ENCODE results near the gene KLF4.
A peak's percentile ranks its signal among the peaks of the same experiment; 100 is the strongest.

The KLF4 gene

DNA sequence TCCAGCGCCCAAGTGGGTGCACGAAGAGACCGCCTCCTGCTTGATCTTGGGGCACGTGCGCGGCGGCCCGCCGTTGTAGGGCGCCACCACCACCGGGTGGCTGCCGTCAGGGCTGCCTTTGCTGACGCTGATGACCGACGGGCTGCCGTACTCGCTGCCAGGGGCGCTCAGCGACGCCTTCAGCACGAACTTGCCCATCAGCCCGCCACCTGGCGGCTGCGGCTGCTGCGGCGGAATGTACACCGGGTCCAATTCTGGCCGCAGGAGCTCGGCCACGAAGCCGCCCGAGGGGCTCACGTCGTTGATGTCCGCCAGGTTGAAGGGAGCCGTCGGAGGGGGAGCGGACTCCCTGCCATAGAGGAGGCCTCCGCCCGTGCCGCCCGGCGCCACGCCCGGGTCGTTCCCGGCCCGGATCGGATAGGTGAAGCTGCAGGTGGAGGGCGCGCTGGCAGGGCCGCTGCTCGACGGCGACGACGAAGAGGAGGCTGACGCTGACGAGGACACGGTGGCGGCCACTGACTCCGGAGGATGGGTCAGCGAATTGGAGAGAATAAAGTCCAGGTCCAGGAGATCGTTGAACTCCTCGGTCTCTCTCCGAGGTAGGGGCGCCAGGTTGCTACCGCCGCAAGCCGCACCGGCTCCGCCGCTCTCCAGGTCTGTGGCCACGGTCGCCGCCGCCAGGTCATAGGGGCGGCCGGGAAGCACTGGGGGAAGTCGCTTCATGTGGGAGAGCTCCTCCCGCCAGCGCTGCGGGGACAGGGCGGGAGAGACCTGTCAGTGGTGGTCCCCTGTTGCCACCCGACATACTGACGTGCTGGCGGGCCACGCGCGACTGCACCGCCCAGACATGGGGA is 1.8 kb downstream of the KLF4 start:
- peak; percentile 57 for DNase-seq

- DNase-seq, result no peak
Observed at GRCh38 chr9:107486674-107487520, 2.7 kb downstream of the KLF4 start.

DNA sequence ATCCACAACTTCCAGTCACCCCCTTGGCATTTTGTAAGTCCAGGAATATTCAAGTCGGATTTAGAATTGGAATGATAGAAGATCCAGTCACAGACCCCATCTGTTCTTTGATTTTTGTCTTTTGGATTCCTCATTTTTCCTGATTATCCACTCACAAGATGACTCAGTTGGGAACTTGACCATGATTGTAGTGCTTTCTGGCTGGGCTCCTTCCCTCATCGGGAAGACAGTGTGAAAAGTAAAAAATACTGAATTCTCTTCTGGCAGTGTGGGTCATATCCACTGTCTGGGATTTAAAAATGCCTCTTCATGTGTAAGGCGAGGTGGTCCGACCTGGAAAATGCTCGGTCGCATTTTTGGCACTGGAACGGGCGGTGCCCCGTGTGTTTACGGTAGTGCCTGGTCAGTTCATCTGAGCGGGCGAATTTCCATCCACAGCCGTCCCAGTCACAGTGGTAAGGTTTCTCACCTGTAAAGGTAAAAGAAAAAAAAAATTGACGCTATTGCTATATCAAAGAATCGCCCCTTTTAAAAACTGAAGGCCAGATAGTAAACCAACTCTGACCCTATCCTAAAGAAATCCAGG is 4.0 kb downstream of the KLF4 start:
- no peak for DNase-seq

GRCh38 chr9:107484117-107484723 is 5.3 kb downstream of the KLF4 start:
- DNase-seq, result no peak

- no peak for DNase-seq
Observed at GRCh38 chr9:107483666-107484065, 5.9 kb downstream of the KLF4 start.

DNA sequence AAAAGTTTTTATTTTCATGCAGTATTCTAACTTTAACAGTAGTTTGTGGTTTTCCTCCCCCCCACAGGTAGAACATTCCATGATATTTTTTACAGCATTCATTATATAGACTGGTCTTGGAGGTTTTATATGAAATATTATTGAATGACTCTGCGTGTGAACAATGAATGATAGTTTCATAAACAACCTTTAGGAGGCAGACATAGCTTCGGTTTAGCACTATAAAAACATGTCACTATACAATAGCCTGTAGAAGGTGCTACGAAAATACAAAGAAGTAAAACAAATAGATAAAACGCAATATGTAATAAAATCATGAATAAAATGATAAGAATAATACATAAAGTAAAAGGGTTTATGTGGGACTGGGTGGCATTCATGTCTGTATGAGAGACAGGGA is 8.5 kb downstream of the KLF4 start:
- no peak for DNase-seq

GRCh38 chr9:107480386-107480789 is 9.2 kb downstream of the KLF4 start:
- no peak for DNase-seq

GRCh38 chr9:107478805-107479204 is 10.8 kb downstream of the KLF4 start:
- DNase-seq, result no peak

DNA sequence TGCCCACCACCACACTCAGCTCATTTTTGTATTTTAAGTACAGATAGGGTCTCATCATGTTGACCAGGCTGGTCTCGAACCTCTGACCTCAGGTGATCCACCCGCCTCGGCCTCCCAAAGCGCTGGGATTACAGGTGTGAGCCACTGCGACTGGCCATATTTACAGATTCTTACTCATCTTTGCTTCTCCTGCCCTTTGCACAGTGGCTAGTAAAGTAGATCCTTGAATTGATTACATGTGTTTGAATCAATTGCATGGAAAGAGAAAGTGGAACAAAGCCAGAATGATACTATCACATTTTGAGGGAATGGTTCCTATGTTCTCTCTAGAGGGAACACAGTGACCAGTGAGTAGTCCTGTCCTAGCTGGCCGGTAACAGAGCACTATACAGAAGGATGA is 15.4 kb downstream of the KLF4 start:
- no peak for DNase-seq

DNA sequence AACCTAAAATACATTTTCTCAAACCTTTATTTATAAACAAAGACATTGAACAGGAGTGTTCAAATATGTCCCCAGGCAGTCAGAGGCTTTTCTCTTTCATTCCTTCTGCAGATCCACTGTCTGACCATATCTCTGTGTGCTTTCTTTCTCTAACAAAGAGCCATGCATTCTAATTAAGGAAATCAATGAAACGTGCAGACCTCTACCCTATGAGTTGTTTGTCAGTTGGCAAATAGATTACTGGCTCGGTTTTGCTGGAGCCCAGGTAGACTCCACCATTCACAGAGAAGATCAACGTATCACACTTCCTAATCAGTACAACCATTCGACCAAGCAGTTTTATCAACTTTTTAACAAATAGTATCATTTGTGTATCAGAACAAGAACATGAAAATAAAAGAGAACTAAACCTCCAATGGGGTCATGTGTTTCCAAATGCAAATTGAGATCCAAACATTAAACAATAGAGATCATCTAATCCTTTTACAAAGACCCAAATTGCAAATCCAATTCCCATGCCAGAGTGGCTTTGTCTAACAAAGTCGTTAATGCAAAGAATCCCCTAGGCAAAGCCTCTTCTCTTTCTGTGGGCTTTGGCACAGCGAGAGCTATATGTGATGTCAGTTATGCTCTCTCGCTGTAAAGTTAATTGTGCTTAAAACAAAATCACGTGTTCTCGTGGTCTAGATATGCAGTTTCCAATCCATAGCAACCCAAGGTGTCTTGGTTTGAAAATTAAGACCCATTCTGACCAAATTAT is 16.8 kb downstream of the KLF4 start:
- no peak for DNase-seq

DNA sequence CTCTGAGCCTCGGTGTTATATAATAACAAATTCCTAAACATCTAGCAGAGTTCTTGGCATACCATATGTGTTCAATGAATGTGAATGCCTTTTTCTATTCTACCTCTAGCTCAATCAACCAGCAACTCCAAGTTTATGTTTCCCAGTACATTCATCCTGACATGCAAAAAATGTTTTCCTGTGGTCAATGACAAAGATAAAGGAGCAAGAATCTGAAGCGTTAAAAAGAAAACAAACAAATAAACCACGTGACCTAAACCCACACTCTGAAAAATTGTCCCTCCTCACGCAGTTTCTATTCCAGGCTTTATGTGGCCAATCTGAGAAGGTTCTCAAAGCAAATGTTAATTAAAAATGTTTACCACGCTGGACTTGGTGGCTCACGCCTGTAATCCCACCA is 18.0 kb downstream of the KLF4 start:
- DNase-seq, result no peak

GRCh38 chr9:107467416-107467815 is 22.2 kb downstream of the KLF4 start:
- DNase-seq, result no peak

DNA sequence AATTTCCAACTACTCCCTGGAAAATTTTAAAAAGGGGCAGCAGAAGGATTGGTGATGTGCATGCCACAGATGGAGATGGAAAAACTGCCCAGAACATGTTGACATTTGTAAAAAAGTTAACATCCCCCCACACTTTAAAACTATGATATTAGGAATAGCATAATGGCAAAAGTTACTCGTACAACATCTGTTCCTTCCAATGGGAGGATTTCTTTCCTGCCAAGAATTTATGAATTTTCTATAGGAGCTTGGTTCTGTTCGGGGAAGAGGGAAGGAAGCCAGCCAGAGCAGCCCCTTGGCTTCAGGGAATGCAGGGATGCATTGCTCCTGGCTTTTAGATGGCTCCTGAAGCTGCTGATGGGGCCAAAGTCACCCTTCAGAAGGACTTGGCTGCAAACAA is 22.7 kb downstream of the KLF4 start:
- DNase-seq, result no peak

DNA sequence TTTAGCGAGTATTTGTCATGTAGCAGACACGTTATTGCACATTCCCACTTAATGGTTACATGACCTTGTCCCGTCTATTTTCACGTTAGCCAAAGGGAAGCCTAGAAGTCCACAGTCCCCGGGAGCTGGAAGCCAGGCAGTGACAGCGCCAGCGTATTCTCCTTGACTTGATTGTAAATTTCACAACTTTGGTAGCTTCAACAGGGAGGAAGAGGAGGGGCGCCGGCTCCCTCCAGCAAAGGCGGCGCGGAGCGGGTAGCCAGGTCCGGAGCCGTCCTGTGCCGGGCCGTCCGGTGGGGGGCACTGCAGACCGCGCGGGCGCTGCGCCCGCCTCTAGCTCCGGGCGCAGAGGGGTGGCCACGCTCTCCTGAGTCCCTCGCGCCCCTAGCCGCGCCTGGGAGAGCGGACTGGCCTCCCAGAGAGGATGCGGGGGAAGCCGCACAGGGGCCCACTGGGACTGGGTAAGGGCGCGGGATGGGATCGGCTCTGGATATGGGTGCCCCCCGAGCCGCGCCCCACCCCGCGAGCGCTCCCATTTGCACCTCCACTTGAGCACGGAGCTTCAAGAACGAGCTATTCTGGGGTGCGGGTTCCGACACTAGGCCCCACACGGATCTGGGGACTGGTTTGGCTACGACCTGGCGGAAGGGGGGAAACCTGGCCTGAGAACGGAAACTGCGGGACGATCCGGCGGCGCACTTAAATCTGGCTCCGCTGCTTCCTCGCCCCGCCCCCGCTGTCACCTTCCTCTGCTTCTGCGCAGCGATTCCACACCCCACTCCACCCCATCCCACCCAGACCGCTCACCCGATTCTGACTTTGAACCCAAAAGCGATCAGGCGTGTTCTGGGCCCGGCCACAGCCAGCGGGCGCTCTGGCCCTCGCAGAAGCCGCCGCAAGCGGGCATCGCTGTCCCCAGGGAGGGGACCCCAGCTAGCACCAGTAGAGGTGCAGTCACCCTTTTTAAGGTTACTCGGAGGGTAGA is 23.8 kb downstream of the KLF4 start:
- peak; percentile 76 for DNase-seq

GRCh38 chr9:107464516-107464915 is 25.1 kb downstream of the KLF4 start:
- DNase-seq, result no peak

GRCh38 chr9:107462691-107463090 is 26.9 kb downstream of the KLF4 start:
- DNase-seq, result no peak

DNA sequence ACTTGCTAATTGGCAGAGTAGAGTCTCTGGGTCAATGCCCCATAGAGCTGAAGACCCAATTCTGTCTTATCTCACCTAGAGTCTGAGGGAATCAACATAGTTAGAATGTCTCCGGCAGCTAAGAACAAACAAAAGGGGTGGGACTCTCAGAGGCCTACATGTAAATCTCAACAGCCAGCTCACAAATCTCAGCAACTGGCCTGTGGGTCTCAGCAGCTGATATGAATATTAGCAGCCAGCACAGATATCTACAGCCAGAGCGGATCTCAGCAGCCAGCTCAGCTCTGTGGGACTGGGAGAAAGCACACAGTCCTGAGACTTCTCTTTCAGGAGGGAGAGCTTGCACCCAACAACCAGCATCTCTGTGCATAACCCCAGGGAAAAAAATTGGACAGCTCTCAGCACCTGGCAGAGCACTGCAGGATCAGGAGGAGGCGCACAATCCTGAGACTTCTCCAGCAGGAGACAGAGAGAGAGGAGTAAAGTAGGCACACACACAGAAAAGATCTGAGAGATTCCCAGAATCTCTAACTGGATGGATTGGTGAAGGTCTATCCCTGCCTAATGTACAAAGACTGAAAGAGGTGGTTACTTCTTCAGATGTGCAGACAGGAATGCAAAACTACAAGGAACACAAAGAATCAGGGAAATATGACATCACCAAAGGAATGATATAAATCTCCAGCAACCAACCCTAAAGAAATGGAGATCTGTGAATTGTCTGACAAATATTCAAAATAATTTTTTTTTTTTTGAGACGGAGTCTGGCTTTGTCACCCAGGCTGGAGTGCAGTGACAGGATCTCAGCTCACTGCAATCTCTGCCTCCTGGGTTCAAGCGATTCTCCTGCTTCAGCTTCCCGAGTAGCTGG is 29.2 kb downstream of the KLF4 start:
- no peak for DNase-seq

DNA sequence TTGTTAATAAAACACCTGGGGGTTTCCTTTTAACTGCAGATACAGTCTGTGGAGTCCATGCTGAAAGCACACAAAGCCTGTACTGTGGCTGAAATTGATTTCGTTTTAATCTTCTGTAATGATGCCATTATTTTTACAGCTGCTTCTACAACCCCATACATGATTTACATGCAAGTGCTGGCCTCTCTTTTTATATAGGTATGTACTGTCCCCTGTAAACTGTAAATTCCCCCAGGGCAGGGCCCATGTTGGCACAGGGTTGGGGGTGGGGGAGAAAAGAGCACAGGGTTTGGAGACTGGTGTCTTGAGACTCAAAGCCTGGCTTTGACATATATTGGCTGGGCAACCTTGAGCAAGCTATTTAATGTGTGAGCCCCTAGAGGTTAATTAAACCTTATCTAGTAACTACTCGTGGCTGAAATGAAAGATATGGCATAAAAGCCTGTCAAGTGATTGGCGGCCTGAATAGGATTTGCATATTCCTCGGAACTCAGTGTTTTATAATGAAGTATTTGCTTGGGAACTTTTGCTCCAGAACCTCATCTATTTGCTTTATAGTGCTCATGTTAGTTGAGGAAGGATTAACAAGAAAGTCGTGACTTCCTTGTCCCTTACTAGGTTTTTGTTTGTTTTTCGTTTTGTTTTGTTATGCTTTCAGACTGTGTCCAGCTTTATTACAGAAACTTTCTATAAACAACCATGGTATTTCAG is 34.0 kb downstream of the KLF4 start:
- DNase-seq, result no peak

GRCh38 chr9:107453479-107453878 is 36.1 kb downstream of the KLF4 start:
- DNase-seq, result no peak

- no peak for DNase-seq
Observed at GRCh38 chr9:107447834-107448233, 41.7 kb downstream of the KLF4 start.
